HEK293 (cell line): ENCODE measurements around the gene TGM6.

Source experiments
- CTCF ChIA-PET: fragments of 350-600 bp; formaldehyde crosslinking; extraction: SDS; loops from one replicate; lab custom pipeline; 2021; ENCODE audit warnings: antibody characterized with exemption; lab: Yijun Ruan, JAX
- POLR2A ChIA-PET: fragments of 300-600 bp; formaldehyde crosslinking; extraction: SDS; loops from one replicate; lab custom pipeline; 2020; ENCODE audit warnings: antibody characterized with exemption, inconsistent platforms; lab: Yijun Ruan, JAX
- H3K27ac ChIP-seq: fragments of 200-500 bp; sonication (Bioruptor generic); 2 replicates; pipeline ENCODE4 v1.5.1; 2014; ENCODE audit warnings: low read depth, low read length, control low read depth, inconsistent platforms; ENCODE audit errors: extremely low read depth
- H3K36me3 ChIP-seq, 2 experiments: fragments of 200-500 bp in 1 of 2; sonication (Bioruptor generic) in 1 of 2; 1 replicate in 1 of 2; 2 replicates in 1 of 2; pipeline ENCODE4 v1.5.1; 2014 to 2017; ENCODE audit warnings: inconsistent platforms in 2 of 2, low read length in 2 of 2; ENCODE audit not compliant: control insufficient read depth in 2 of 2, insufficient read depth in 1 of 2
- H3K4me1 ChIP-seq: fragments of 200-500 bp; sonication (Bioruptor generic); 2 replicates; pipeline ENCODE4 v1.5.1; 2014; ENCODE audit warnings: mild to moderate bottlenecking, low read length, inconsistent platforms; ENCODE audit not compliant: control insufficient read depth, insufficient read depth
- H3K4me3 ChIP-seq: 2 replicates; pipeline ENCODE4 v1.5.1; 2011; ENCODE audit warnings: low read depth, mild to moderate bottlenecking, control low read depth, low read length, moderate library complexity
- H3K9me3 ChIP-seq: fragments of 200-500 bp; sonication (Bioruptor generic); 2 replicates; pipeline ENCODE4 v1.5.1; 2014; ENCODE audit warnings: low read depth, low read length, inconsistent platforms; ENCODE audit not compliant: control insufficient read depth, insufficient read depth
- GLI2 ChIP-seq: fragments of 450-650 bp; formaldehyde crosslinking; IDR thresholded peaks from 2 replicates; pipeline ENCODE4; 2017; ENCODE audit warnings: missing biosample characterization, missing genetic modification characterization, low read depth, borderline replicate concordance
- HIC1 ChIP-seq: fragments of 450-650 bp; formaldehyde crosslinking; IDR thresholded peaks from 2 replicates; pipeline ENCODE4 v1.5.1; 2016; ENCODE audit warnings: missing biosample characterization, missing genetic modification characterization
- HOXA7 ChIP-seq: sonication (generic); formaldehyde crosslinking; IDR thresholded peaks from 2 replicates; pipeline ENCODE4 v1.8.1; 2022; ENCODE audit warnings: missing genetic modification reagents, borderline replicate concordance
- KLF17 ChIP-seq: fragments of 450-650 bp; formaldehyde crosslinking; IDR thresholded peaks from 2 replicates; pipeline ENCODE4 v1.5.1; 2016; ENCODE audit warnings: missing biosample characterization, missing genetic modification characterization
- WT1 ChIP-seq: fragments of 450-650 bp; formaldehyde crosslinking; IDR thresholded peaks from 2 replicates; pipeline ENCODE4 v1.5.1; 2016; ENCODE audit warnings: missing biosample characterization, missing genetic modification characterization
- ZFP3 ChIP-seq: fragments of 450-650 bp; formaldehyde crosslinking; IDR thresholded peaks from 2 replicates; pipeline ENCODE4 v1.5.1; 2016; ENCODE audit warnings: low read depth, missing biosample characterization, missing genetic modification characterization
- ZNF155 ChIP-seq: fragments of 450-650 bp; formaldehyde crosslinking; IDR thresholded peaks from 2 replicates; pipeline ENCODE4 v1.5.1; 2016; ENCODE audit warnings: missing biosample characterization, missing genetic modification characterization
- ZNF157 ChIP-seq: fragments of 450-650 bp; formaldehyde crosslinking; IDR thresholded peaks from 2 replicates; pipeline ENCODE4 v1.5.1; 2016; ENCODE audit warnings: missing biosample characterization, missing genetic modification characterization
- ZNF223 ChIP-seq: fragments of 450-650 bp; formaldehyde crosslinking; IDR thresholded peaks from 2 replicates; pipeline ENCODE4 v1.5.1; 2016; ENCODE audit warnings: missing biosample characterization, missing genetic modification characterization
- ZNF239 ChIP-seq: fragments of 450-650 bp; formaldehyde crosslinking; IDR thresholded peaks from 2 replicates; pipeline ENCODE4 v1.5.1; 2016; ENCODE audit warnings: missing biosample characterization, missing genetic modification characterization
- ZNF350 ChIP-seq: fragments of 450-650 bp; formaldehyde crosslinking; IDR thresholded peaks from 2 replicates; pipeline ENCODE4 v1.5.0; 2017; ENCODE audit warnings: missing biosample characterization, mild to moderate bottlenecking, missing genetic modification characterization
- ZNF394 ChIP-seq: fragments of 450-650 bp; formaldehyde crosslinking; IDR thresholded peaks from 2 replicates; pipeline ENCODE4 v1.5.1; 2016; ENCODE audit warnings: missing biosample characterization, missing genetic modification characterization, mild to moderate bottlenecking, moderate library complexity, borderline replicate concordance
- ZNF416 ChIP-seq: fragments of 450-650 bp; formaldehyde crosslinking; IDR thresholded peaks from 2 replicates; pipeline ENCODE4 v1.5.1; 2016; ENCODE audit warnings: missing biosample characterization, missing genetic modification characterization
- ZNF610 ChIP-seq: fragments of 450-650 bp; formaldehyde crosslinking; IDR thresholded peaks from 2 replicates; pipeline ENCODE4 v1.5.1; 2016; ENCODE audit warnings: missing biosample characterization, missing genetic modification characterization, borderline replicate concordance
- ZNF629 ChIP-seq: fragments of 450-650 bp; formaldehyde crosslinking; IDR thresholded peaks from 2 replicates; pipeline ENCODE4 v1.5.1; 2017; ENCODE audit warnings: missing biosample characterization, missing genetic modification characterization
- TF ChIP-seq, protein P1 (sequence below): fragments of 450-650 bp; formaldehyde crosslinking; IDR thresholded peaks from 2 replicates; pipeline ENCODE4 v1.5.1; 2016; ENCODE audit warnings: missing biosample characterization, missing genetic modification characterization, borderline replicate concordance
- TF ChIP-seq, protein P2 (sequence below): fragments of 450-650 bp; formaldehyde crosslinking; IDR thresholded peaks from 2 replicates; pipeline ENCODE4 v1.5.1; 2016; ENCODE audit warnings: missing biosample characterization, missing genetic modification characterization, low read depth

The TGM6 gene

GRCh38 chr20:2363587-2363986 is 17.1 kb upstream of the TGM6 start (continued):
- TF ChIP-seq GLI2 (no peak), ZNF239 (tag by site-specific recombination) (no peak), KLF17 (tag by site-specific recombination) (no peak), HOXA7 (CRISPR knock-in tag) (no peak), ZNF394 (no peak), ZNF629 (no peak)
- TF ChIP-seq, protein P1, sequence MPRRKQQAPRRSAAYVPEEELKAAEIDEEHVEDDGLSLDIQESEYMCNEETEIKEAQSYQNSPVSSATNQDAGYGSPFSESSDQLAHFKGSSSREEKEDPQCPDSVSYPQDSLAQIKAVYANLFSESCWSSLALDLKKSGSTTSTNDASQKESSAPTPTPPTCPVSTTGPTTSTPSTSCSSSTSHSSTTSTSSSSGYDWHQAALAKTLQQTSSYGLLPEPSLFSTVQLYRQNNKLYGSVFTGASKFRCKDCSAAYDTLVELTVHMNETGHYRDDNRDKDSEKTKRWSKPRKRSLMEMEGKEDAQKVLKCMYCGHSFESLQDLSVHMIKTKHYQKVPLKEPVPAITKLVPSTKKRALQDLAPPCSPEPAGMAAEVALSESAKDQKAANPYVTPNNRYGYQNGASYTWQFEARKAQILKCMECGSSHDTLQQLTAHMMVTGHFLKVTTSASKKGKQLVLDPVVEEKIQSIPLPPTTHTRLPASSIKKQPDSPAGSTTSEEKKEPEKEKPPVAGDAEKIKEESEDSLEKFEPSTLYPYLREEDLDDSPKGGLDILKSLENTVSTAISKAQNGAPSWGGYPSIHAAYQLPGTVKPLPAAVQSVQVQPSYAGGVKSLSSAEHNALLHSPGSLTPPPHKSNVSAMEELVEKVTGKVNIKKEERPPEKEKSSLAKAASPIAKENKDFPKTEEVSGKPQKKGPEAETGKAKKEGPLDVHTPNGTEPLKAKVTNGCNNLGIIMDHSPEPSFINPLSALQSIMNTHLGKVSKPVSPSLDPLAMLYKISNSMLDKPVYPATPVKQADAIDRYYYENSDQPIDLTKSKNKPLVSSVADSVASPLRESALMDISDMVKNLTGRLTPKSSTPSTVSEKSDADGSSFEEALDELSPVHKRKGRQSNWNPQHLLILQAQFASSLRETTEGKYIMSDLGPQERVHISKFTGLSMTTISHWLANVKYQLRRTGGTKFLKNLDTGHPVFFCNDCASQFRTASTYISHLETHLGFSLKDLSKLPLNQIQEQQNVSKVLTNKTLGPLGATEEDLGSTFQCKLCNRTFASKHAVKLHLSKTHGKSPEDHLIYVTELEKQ (tag by site-specific recombination): no peak
- TF ChIP-seq, all 188 proteins: peak for 0

DNA sequence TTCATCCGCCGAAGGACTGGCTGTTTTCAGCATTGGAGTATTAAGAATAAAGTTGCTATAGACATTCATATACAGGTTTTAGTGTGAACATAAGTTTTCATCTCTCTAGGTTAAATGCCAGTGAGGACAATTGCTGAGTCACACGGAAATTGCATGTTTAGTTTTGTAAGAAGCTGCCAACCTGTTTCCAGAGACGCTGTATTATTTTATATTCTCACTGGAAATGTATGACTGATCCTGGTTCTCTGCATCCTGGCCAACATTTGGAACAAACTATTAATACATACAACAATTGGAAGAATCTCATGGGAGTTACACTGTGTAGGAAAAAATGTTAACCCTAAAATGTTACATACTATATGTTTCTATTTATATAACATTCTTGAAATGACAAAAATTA is 16.7 kb upstream of the TGM6 start:
- CTCF ChIA-PET: interaction anchor here (1.1 to 1.2 kb wide), 2 partner anchors 15 to 153 kb away, joined by 3 to 5 read pairs; no protein-coding TSS in a partner anchor
- POLR2A ChIA-PET: no interaction called here
- H3K9me3 ChIP-seq: peaks cover 2% of the 10 kb centered on the region; the same call in 1 of the 2 replicates
- no peak overlapping the region for H3K27ac ChIP-seq
- TF ChIP-seq HIC1 (tag by site-specific recombination): no peak
- no peak for TF ChIP-seq ZFP3 (tag by site-specific recombination)
- TF ChIP-seq ZNF416 (tag by site-specific recombination): no peak
- TF ChIP-seq ZNF350: no peak
- no peak for TF ChIP-seq ZNF223 (tag by site-specific recombination)
- TF ChIP-seq, protein P2, sequence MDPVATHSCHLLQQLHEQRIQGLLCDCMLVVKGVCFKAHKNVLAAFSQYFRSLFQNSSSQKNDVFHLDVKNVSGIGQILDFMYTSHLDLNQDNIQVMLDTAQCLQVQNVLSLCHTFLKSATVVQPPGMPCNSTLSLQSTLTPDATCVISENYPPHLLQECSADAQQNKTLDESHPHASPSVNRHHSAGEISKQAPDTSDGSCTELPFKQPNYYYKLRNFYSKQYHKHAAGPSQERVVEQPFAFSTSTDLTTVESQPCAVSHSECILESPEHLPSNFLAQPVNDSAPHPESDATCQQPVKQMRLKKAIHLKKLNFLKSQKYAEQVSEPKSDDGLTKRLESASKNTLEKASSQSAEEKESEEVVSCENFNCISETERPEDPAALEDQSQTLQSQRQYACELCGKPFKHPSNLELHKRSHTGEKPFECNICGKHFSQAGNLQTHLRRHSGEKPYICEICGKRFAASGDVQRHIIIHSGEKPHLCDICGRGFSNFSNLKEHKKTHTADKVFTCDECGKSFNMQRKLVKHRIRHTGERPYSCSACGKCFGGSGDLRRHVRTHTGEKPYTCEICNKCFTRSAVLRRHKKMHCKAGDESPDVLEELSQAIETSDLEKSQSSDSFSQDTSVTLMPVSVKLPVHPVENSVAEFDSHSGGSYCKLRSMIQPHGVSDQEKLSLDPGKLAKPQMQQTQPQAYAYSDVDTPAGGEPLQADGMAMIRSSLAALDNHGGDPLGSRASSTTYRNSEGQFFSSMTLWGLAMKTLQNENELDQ (tag by site-specific recombination): no peak
- TF ChIP-seq WT1 (tag by site-specific recombination): no peak
- TF ChIP-seq ZNF155 (tag by site-specific recombination): no peak
- no peaks in the 10 kb centered on the region for H3K36me3 ChIP-seq
- no peak overlapping the region for H3K4me3 ChIP-seq
- no peaks in the 10 kb centered on the region for H3K4me1 ChIP-seq

- Histone ChIP-seq H3K4me3 (no peak overlapping the region), H3K36me3 (no peaks in the 10 kb centered on the region), H3K9me3 (peaks cover 2% of the 10 kb centered on the region; the same call in 1 of the 2 replicates), H3K27ac (no peak overlapping the region), H3K4me1 (no peaks in the 10 kb centered on the region)
- ChIA-PET POLR2A (no interaction called here), CTCF (interaction anchor here (0.6 to 1.6 kb wide), 4 partner anchors 11 to 154 kb away, joined by 3 to 6 read pairs (median 4); no protein-coding TSS in a partner anchor)
- TF ChIP-seq ZNF610 (tag by site-specific recombination): no peak
- no peak for TF ChIP-seq ZNF157
These were observed 15.6 kb upstream of the TGM6 start for GRCh38 chr20:2365091-2365490.
